SH-SY5Y (cell line): ENCODE results near the gene ALPL.

Experiments used
- GATA2 ChIP-seq: IDR thresholded peaks from 2 replicates; pipeline ENCODE4 v1.6.1; 2011; ENCODE audit warnings: mild to moderate bottlenecking, low read depth, low read length
- GATA3 ChIP-seq: IDR thresholded peaks from 2 replicates; pipeline ENCODE4 v1.6.1; 2011; ENCODE audit warnings: low read depth, mild to moderate bottlenecking, low read length, moderate library complexity

GRCh38 chr1:21524686-21525339 is 15.6 kb downstream of the ALPL start:
- TF ChIP-seq GATA3 (no peak), GATA2 (no peak)
